AG04450 (cell line): ENCODE data around the gene EHHADH. TPM values are rescaled to one million over a fixed set of nuclear protein-coding genes. Genes with fewer than 3 reads are reported as not detected.
"Not testable (repeated sequence)": the region's sequence is repeated elsewhere in the genome, so short reads cannot be mapped to it uniquely, and the experiment has no call there.

Experiments used
- CTCF ChIA-PET: fragments of 300-600, 350-600 bp; formaldehyde crosslinking; extraction: SDS; loops from one replicate; lab custom pipeline; 2022; ENCODE audit warnings: antibody characterized with exemption, inconsistent platforms; lab: Charles Lee
- POLR2A ChIA-PET: fragments of 350-600 bp; formaldehyde crosslinking; extraction: SDS; loops from one replicate; lab custom pipeline; 2021; ENCODE audit warnings: antibody characterized with exemption, inconsistent platforms; lab: Yijun Ruan, JAX
- DNase-seq: peaks from one replicate; pipeline ENCODE4 v3.0.0-alpha.2; 2011; ENCODE audit warnings: low read depth, low spot score
- H3K27ac ChIP-seq: one replicate; pipeline ENCODE4 v1.5.1; 2012; ENCODE audit warnings: low read depth, low read length, control low read depth
- H3K27me3 ChIP-seq: one replicate; pipeline ENCODE4 v1.6.0; 2012; ENCODE audit warnings: low read length; ENCODE audit not compliant: control insufficient read depth, insufficient read depth
- H3K4me3 ChIP-seq: 2 replicates; pipeline ENCODE4 v1.5.1; 2011; ENCODE audit warnings: mild to moderate bottlenecking, low read depth, low read length, control low read depth
- H3K9me3 ChIP-seq: 2 replicates; pipeline ENCODE4 v1.5.1; 2012; ENCODE audit warnings: low read length; ENCODE audit not compliant: control insufficient read depth, insufficient read depth
- polyA plus RNA-seq: library from polyadenylated mRNA; depleted of rRNA; stranded (reverse); fragments of >200 nt; gene quantifications from 2 replicates; pipeline ENCODE4 v1.2.3, GENCODE V29; 2011
- TF ChIP-seq, protein P1 (sequence below): IDR thresholded peaks from 2 replicates; pipeline ENCODE4 v1.5.1; 2011; ENCODE audit warnings: low read depth, low read length, control low read depth, inconsistent platforms

Gene EHHADH
- polyA plus RNA-seq, 1 experiment = 4.2 TPM

DNA sequence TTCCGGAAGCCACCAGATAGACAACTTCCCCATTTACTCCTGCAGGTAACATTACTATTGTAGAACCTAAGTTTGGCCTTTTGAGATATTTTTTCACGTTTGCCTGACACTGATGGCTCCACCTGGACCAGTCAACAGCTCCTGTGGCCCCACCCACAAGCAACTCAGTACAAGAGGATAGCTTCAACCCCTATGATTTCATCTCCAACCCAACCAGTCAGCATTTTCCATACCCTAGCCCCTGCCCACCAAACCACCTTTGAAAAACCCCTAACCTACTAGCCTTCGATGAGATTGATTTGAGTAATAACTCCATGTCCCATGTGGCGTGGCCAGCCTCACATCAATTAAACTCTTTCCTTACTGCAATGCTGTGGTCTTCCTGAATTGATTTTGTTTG, 950 bp upstream of the EHHADH start:
- ChIA-PET POLR2A (interaction anchor here (0.7 kb wide), 1 partner anchor 24 kb away, joined by 6 read pairs; no protein-coding TSS in a partner anchor), CTCF (no interaction called here)
- no peaks in the 10 kb centered on the region for H3K9me3 ChIP-seq
- no peak for DNase-seq
- no peak overlapping the region for H3K4me3 ChIP-seq
- TF ChIP-seq, protein P1, sequence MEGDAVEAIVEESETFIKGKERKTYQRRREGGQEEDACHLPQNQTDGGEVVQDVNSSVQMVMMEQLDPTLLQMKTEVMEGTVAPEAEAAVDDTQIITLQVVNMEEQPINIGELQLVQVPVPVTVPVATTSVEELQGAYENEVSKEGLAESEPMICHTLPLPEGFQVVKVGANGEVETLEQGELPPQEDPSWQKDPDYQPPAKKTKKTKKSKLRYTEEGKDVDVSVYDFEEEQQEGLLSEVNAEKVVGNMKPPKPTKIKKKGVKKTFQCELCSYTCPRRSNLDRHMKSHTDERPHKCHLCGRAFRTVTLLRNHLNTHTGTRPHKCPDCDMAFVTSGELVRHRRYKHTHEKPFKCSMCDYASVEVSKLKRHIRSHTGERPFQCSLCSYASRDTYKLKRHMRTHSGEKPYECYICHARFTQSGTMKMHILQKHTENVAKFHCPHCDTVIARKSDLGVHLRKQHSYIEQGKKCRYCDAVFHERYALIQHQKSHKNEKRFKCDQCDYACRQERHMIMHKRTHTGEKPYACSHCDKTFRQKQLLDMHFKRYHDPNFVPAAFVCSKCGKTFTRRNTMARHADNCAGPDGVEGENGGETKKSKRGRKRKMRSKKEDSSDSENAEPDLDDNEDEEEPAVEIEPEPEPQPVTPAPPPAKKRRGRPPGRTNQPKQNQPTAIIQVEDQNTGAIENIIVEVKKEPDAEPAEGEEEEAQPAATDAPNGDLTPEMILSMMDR = no peak
- H3K27me3 ChIP-seq = no peaks in the 10 kb centered on the region
- H3K27ac ChIP-seq = no peak overlapping the region

DNA sequence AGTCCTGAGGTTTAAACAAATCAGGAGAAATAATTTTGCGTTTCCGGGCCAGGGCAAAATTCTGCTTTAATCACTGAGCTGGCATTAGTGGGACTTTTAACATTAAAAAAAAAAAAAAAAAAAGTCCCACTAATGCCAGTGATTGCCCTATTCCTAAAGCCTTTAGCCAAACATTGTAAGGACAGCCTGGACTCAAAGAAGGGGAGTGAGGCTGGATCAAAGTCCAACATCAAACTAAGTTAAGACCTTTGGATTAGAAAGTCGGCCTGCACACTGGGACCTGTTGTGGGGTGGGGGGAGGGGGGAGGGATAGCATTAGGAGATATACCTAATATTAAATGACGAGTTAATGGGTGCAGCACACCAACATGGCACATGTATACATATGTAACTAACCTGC, 716 bp downstream of the EHHADH start:
- not testable (repeated sequence) for H3K9me3 ChIP-seq, H3K27ac ChIP-seq, H3K27me3 ChIP-seq, H3K4me3 ChIP-seq, DNase-seq
- POLR2A ChIA-PET = interaction anchor here (0.7 kb wide), 1 partner anchor 199 kb away, joined by 3 read pairs; no protein-coding TSS in a partner anchor
- CTCF ChIA-PET = interaction anchor here (0.6 kb wide), 1 partner anchor 379 kb away, joined by 7 read pairs; no protein-coding TSS in a partner anchor

DNA sequence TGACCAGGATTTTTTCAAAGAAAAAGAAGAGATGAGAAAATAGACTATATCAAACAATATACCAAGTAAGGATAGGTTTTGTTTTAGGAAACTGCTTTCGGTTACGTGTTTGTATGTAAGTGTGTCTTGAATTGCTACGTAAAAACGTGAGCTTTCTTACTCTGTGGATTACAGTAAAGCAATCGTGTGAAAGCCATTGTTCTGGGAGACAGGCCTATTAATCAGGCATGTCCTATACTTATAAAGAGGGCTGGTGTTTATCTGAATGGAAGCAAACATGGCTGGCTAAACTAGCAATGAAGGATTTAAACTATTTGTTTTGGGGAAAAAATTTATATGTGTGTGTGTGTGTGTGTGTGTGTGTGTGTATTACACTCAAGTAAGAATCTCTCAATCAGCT, 2.6 kb downstream of the EHHADH start:
- CTCF ChIA-PET = interaction anchor here (1.2 kb wide), 1 partner anchor 29 kb away, joined by 4 read pairs; no protein-coding TSS in a partner anchor
- no peaks in the 10 kb centered on the region for H3K27me3 ChIP-seq
- DNase-seq = no peak

DNA sequence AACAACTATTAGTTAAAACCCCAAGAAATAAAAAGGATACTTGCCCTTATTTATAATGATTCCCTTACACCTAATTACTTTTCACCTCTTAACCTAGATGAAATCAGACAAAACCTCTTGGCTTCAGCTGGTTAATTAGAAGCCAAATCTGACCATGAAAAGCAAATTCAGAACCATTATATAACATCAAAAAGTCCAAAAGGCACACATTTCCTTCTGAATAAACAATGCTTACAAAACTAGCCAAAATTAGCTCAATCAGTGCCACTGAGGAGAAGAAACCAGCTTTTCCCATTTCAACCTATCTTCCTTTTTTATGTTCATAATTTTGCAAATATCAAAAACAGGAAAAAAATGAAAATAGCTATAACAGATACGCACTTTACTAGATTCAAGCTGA, 3.2 kb downstream of the EHHADH start:
- H3K4me3 ChIP-seq = no peak overlapping the region
- no peak for DNase-seq
- ChIA-PET CTCF (interaction anchor here (1.2 kb wide), 1 partner anchor 30 kb away, joined by 4 read pairs; no protein-coding TSS in a partner anchor), POLR2A (no interaction called here)
- H3K9me3 ChIP-seq = no peaks in the 10 kb centered on the region
- no peaks in the 10 kb centered on the region for H3K27me3 ChIP-seq
- TF ChIP-seq, protein P1 = no peak
- no peak overlapping the region for H3K27ac ChIP-seq

More for the DNA sequence above, 2.6 kb downstream of the EHHADH start:
- no peak overlapping the region for H3K27ac ChIP-seq
- TF ChIP-seq, protein P1 = no peak
- H3K4me3 ChIP-seq = no peak overlapping the region
- H3K9me3 ChIP-seq = no peaks in the 10 kb centered on the region
- POLR2A ChIA-PET = no interaction called here

DNA sequence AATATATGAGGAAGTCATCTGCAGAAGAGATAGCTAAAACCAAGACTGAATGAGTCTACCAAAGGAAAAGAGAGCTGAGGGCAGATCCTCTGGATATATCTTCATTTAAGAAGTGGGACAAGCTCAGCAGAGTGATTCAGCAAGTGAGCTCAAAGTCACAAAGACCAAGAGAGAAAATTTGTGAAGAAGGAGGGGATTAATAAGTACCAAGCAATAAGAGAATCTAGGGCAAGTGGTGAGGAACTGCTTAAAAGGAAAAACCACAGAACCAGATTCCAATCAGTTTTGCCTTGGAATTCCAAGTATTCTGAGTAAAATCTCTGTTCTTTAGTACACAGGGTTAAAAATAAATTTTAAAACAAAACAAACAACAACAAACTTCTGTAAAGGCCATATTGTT, 3.6 kb downstream of the EHHADH start:
- Histone ChIP-seq H3K27ac (no peak overlapping the region), H3K4me3 (no peak overlapping the region), H3K9me3 (no peaks in the 10 kb centered on the region), H3K27me3 (no peaks in the 10 kb centered on the region)
- TF ChIP-seq, protein P1 = no peak
- CTCF ChIA-PET = no interaction called here
- DNase-seq = no peak
- POLR2A ChIA-PET = no interaction called here
